B cell (primary cell): Measurements from ENCODE around the gene SCFD2. TPM values are rescaled to one million over a fixed set of nuclear protein-coding genes. Genes with fewer than 3 reads are reported as not detected.

Experiments
- ATAC-seq: fragments of 200-7000 bp; cut with Tn5 transposase; one replicate; pipeline ENCODE4 v1.10.0; 2021; ENCODE audit warnings: low read depth, mild to moderate bottlenecking, moderate number of reproducible peaks, moderate library complexity
- CTCF ChIA-PET: fragments of 350-600 bp; sonication (Branson Sonifier 250); formaldehyde crosslinking; loops from one replicate; lab custom pipeline; 2021; ENCODE audit warnings: antibody characterized with exemption, inconsistent platforms; lab: Charles Lee
- POLR2A ChIA-PET: fragments of 350-600 bp; sonication (Branson Sonifier 250); formaldehyde crosslinking; loops from one replicate; lab custom pipeline; 2021; ENCODE audit warnings: antibody characterized with exemption; lab: Charles Lee
- DNase-seq: peaks from one replicate; pipeline ENCODE4 v3.0.0; 2013
- H2AFZ ChIP-seq: 2 replicates; pipeline ENCODE4 v1.6.1; 2012; ENCODE audit warnings: mild to moderate bottlenecking, low read depth, low read length; ENCODE audit not compliant: insufficient read depth, poor library complexity, severe bottlenecking
- H3K27ac ChIP-seq, 2 donors: 1 replicate in 1 of 2; 2 replicates in 1 of 2; pipeline ENCODE4 v1.5.1; 2012 to 2013; ENCODE audit warnings: low read length in 2 of 2, mild to moderate bottlenecking in 2 of 2, moderate library complexity in 1 of 2
- H3K27me3 ChIP-seq, 4 experiments: fragments of 200-600 bp in 1 of 4; sonication (generic) in 1 of 4; replicated peaks in 1 of 4; 1 replicate in 2 of 4; 2 replicates in 2 of 4; pipeline versions ENCODE4 v1.6.1 to v1.7.0; 2013 to 2016; ENCODE audit warnings: low read length in 3 of 4, mild to moderate bottlenecking in 2 of 4, mixed read lengths in 1 of 4, moderate library complexity in 1 of 4; ENCODE audit not compliant: insufficient read depth in 4 of 4, control insufficient read depth in 3 of 4; ENCODE audit errors: control extremely low read depth in 1 of 4
- H3K36me3 ChIP-seq, 2 experiments: replicated peaks in 1 of 2; 1 replicate in 1 of 2; 2 replicates in 1 of 2; pipeline versions ENCODE4 v1.6.1 to v1.7.1; 2013; ENCODE audit warnings: low read length in 1 of 2; ENCODE audit not compliant: insufficient read depth in 2 of 2, control insufficient read depth in 1 of 2; ENCODE audit errors: control extremely low read depth in 1 of 2, extremely low read depth in 1 of 2
- H3K4me1 ChIP-seq, 2 donors: fragments of 200-600 bp in 1 of 2; sonication (generic) in 1 of 2; 1 replicate in 1 of 2; 2 replicates in 1 of 2; pipeline versions ENCODE4 v1.5.1 to v1.6.1; 2013 to 2017; ENCODE audit warnings: low read length in 2 of 2; ENCODE audit not compliant: control insufficient read depth in 2 of 2, insufficient read depth in 2 of 2
- H3K4me2 ChIP-seq: replicated peaks from 2 replicates; pipeline ENCODE3; 2012; ENCODE audit warnings: mild to moderate bottlenecking, low read depth, low read length; ENCODE audit not compliant: poor library complexity, severe bottlenecking
- H3K4me3 ChIP-seq, 5 experiments: fragments of 200-600 bp in 1 of 5; sonication (generic) in 1 of 5; 1 replicate in 3 of 5; 2 replicates in 2 of 5; pipeline versions ENCODE4 v1.5.1 to v1.7.0; 2011 to 2016; ENCODE audit warnings: low read length in 4 of 5, mild to moderate bottlenecking in 4 of 5, low read depth in 2 of 5, control low read depth in 1 of 5, moderate library complexity in 1 of 5; ENCODE audit not compliant: insufficient read depth in 1 of 5; ENCODE audit errors: control extremely low read depth in 1 of 5, extremely low read depth in 1 of 5
- H3K79me2 ChIP-seq: fragments of 200-600 bp; sonication (generic); one replicate; pipeline ENCODE4 v1.6.0; 2016; ENCODE audit warnings: low read length; ENCODE audit not compliant: control insufficient read depth, insufficient read depth
- H3K9ac ChIP-seq: fragments of 200-600 bp; sonication (generic); 2 replicates; pipeline ENCODE4 v1.6.1; 2017; ENCODE audit warnings: mild to moderate bottlenecking, low read length, moderate library complexity
- H3K9me3 ChIP-seq, 3 donors: one replicate each; pipeline versions ENCODE4 v1.6.1 to v1.7.1; 2013; ENCODE audit warnings: low read length in 2 of 3; ENCODE audit not compliant: control insufficient read depth in 2 of 3, insufficient read depth in 1 of 3; ENCODE audit errors: control extremely low read depth in 1 of 3
- H4K20me1 ChIP-seq: 2 replicates; pipeline ENCODE4 v1.6.0; 2012; ENCODE audit warnings: mild to moderate bottlenecking, low read length; ENCODE audit not compliant: insufficient read depth, control insufficient read depth, poor library complexity, severe bottlenecking
- H3K27ac Mint-ChIP-seq: one replicate; pipeline ENCODE4 v1.8.0; 2021; ENCODE audit warnings: mixed read lengths
- H3K27me3 Mint-ChIP-seq: one replicate; pipeline ENCODE4 v1.8.0; 2021; ENCODE audit warnings: mixed read lengths
- H3K4me1 Mint-ChIP-seq: one replicate; pipeline ENCODE4 v1.8.0; 2021; ENCODE audit warnings: mixed read lengths
- H3K4me3 Mint-ChIP-seq: one replicate; pipeline ENCODE4 v1.8.0; 2021; ENCODE audit warnings: mixed read lengths
- H3K9me3 Mint-ChIP-seq: one replicate; pipeline ENCODE4 v1.8.0; 2022; ENCODE audit warnings: mixed read lengths; ENCODE audit not compliant: insufficient read depth
- EZH2 ChIP-seq: IDR thresholded peaks from 2 replicates; pipeline ENCODE4 v1.6.1; 2012; ENCODE audit warnings: borderline replicate concordance, low read depth, mild to moderate bottlenecking, moderate library complexity, low read length; ENCODE audit not compliant: insufficient read depth, poor library complexity, severe bottlenecking
- WGBS: methylation state at CpG from one replicate; pipeline ENCODE4 v1.1.5; 2013; ENCODE audit warnings: missing lambda C conversion rate; ENCODE audit not compliant: insufficient coverage; 5-methylcytosine and 5-hydroxymethylcytosine counted together
- intact Hi-C: fragments of 100-400 bp; cut with micrococcal nuclease; formaldehyde crosslinking; loops from one replicate; pipeline ENCODE4 v1.10.0; 2022
- polyA plus RNA-seq: library from polyadenylated mRNA; depleted of rRNA; stranded (reverse); fragments of >200 nt; gene quantifications from 2 replicates; pipeline ENCODE4 v1.2.3, GENCODE V29; 2012
- total RNA-seq, 2 donors: library from RNA; stranded (reverse); fragments of 120-200 nt in 1 of 2; gene quantifications; 1 replicate in 1 of 2; 2 replicates in 1 of 2; pipeline versions ENCODE4 v1.2.3 to v1.2.4, GENCODE V29; 2013 to 2022
- TF ChIP-seq, protein P1 (sequence below): fragments of 200-600 bp; IDR thresholded peaks from one replicate; pipeline ENCODE4 v1.8.0; 2022; ENCODE audit warnings: antibody characterized with exemption, mild to moderate bottlenecking

Gene SCFD2
- total and polyA plus RNA-seq, 2 donors (not counting 1 experiment from before 2014, with no cell fraction given) = 12.8 to 20.4 TPM

DNA sequence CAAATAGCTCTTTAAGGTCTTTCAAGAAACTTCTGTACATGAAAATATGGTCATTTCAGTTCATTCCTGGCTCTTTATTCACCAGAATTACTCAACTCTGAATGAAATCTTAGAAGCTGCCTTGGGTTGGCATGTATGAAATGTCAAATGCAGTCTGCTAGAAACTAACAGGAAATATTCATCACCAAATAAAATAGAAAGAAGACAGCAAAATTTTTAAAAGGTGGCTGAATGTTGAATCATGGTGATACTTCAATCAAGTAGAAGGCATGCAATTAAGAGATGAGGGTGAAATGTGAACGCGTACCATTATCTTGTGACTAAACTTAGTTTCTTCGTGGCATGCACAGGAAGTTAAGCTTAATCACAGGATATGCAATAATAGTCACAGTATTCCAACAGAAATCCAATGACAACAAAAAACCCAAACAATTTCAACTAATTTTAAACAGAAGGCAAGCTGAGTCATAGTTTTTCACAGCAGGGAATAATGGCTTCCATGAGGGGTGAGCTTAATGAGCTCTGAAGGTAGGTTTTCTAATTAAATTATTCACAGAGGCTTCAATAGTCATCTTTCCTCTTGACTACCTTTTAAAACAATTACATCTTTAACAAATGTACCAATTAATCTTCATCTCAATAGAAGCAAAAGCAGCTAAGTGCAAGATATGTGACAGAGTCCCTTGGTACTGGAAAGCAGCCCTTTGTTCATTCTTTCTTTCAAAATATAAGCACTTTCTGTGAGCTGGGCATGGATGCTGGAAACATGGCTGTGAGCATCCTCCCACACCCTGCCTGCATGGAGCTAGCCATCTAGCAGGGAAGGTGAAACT lies 44.5 kb downstream of the SCFD2 start:
- WGBS = no CpG with 5 or more reads among the region's 3 CpGs
- no peaks in the 10 kb centered on the region for H3K27me3 Mint-ChIP-seq
- no peak overlapping the region for H3K4me2 ChIP-seq

DNA sequence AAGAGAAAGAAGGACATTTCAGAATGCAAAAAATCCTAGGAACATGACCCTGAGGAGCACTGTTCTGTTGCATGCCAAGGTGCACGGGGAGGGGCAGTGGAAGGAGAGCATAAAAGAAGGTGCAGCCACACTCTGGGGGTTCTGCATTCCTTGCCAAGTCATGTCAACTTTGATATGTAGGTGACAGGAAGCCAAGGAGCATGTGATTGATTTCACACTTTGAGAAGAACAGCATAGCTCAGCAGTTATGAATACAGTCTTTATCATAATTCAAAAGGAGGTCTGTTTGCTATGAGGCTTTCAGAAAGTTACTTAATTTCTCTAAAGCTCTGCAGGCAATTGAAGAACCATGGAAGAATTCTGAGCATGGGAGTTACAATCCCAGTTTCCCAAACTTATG lies 50.6 kb downstream of the SCFD2 start:
- Histone ChIP-seq H3K27ac (no peak overlapping the region), H3K9me3 (no peaks in the 10 kb centered on the region), H3K36me3 (no peaks in the 10 kb centered on the region), H3K4me3 (no peak overlapping the region), H2AFZ (no peak overlapping the region), H3K9ac (no peak overlapping the region), H3K4me2 (no peak overlapping the region), H3K79me2 (no peaks in the 10 kb centered on the region), H3K27me3 (no peaks in the 10 kb centered on the region), H3K4me1 (no peaks in the 10 kb centered on the region), H4K20me1 (no peaks in the 10 kb centered on the region)
- Mint-ChIP-seq H3K9me3 (no peaks in the 10 kb centered on the region), H3K27ac (no peak overlapping the region), H3K4me1 (peaks cover 6% of the 10 kb centered on the region), H3K4me3 (no peak overlapping the region), H3K27me3 (no peaks in the 10 kb centered on the region)
- intact Hi-C loops = no loop called here
- DNase-seq = no peak
- CTCF ChIA-PET = interaction anchor here (0.6 kb wide), 1 partner anchor 456 kb away, joined by 3 read pairs; no protein-coding TSS in a partner anchor
- TF ChIP-seq, protein P1, sequence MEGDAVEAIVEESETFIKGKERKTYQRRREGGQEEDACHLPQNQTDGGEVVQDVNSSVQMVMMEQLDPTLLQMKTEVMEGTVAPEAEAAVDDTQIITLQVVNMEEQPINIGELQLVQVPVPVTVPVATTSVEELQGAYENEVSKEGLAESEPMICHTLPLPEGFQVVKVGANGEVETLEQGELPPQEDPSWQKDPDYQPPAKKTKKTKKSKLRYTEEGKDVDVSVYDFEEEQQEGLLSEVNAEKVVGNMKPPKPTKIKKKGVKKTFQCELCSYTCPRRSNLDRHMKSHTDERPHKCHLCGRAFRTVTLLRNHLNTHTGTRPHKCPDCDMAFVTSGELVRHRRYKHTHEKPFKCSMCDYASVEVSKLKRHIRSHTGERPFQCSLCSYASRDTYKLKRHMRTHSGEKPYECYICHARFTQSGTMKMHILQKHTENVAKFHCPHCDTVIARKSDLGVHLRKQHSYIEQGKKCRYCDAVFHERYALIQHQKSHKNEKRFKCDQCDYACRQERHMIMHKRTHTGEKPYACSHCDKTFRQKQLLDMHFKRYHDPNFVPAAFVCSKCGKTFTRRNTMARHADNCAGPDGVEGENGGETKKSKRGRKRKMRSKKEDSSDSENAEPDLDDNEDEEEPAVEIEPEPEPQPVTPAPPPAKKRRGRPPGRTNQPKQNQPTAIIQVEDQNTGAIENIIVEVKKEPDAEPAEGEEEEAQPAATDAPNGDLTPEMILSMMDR = no peak
- no peak for TF ChIP-seq EZH2
- 70% methylated on average over 1 of the region's 1 CpG for WGBS
- POLR2A ChIA-PET = no interaction called here
- ATAC-seq = no peak

More for the DNA sequence above, 44.5 kb downstream of the SCFD2 start:
- no peaks in the 10 kb centered on the region for H3K9me3 ChIP-seq
- intact Hi-C loops = no loop called here
- Mint-ChIP-seq H3K27ac (no peak overlapping the region), H3K9me3 (no peaks in the 10 kb centered on the region), H3K4me3 (no peak overlapping the region), H3K4me1 (peaks cover 15% of the 10 kb centered on the region)
- POLR2A ChIA-PET = no interaction called here
- H4K20me1 ChIP-seq = no peaks in the 10 kb centered on the region
- no peak overlapping the region for H3K9ac ChIP-seq
- TF ChIP-seq EZH2 = no peak
- TF ChIP-seq, protein P1 = no peak
- CTCF ChIA-PET = no interaction called here
- H3K4me1 ChIP-seq = peaks cover 7 to 9% of the 10 kb centered on the region in 2 donors
- H3K79me2 ChIP-seq = peaks cover 22% of the 10 kb centered on the region
- H3K4me3 ChIP-seq = no peak overlapping the region
- no peaks in the 10 kb centered on the region for H3K36me3 ChIP-seq
- H3K27me3 ChIP-seq = no peaks in the 10 kb centered on the region
- H2AFZ ChIP-seq = no peak overlapping the region
- H3K27ac ChIP-seq = no peak overlapping the region
- ATAC-seq (no peak), DNase-seq (no peak)
